ENCODE results near the gene NTM.

Gene NTM

DNA sequence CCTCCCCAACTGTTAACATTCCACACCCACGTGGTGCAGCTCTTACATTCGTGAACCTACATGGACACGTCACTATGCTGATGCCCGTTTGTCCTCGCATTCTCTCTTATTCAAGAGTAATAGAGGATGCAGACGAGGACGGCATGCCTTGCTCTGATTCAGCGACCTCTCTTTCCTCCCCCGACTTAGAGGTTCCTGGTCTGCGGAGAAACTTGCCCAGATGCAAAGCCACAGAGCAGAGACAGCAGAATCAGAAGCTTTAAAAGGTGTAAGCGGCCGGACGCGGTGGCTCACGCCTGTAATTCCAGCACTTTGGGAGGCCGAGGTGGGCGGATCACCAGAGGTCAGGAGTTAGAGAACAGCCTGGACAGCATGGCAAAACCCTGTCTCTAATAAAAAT lies 288.0 kb downstream of the NTM start:
- TF ChIP-seq, protein P1, sequence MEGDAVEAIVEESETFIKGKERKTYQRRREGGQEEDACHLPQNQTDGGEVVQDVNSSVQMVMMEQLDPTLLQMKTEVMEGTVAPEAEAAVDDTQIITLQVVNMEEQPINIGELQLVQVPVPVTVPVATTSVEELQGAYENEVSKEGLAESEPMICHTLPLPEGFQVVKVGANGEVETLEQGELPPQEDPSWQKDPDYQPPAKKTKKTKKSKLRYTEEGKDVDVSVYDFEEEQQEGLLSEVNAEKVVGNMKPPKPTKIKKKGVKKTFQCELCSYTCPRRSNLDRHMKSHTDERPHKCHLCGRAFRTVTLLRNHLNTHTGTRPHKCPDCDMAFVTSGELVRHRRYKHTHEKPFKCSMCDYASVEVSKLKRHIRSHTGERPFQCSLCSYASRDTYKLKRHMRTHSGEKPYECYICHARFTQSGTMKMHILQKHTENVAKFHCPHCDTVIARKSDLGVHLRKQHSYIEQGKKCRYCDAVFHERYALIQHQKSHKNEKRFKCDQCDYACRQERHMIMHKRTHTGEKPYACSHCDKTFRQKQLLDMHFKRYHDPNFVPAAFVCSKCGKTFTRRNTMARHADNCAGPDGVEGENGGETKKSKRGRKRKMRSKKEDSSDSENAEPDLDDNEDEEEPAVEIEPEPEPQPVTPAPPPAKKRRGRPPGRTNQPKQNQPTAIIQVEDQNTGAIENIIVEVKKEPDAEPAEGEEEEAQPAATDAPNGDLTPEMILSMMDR (conservative IDR thresholded peaks at IDR 0.05): no peak
- no peak for TF ChIP-seq ZFX (IDR thresholded peaks at IDR 0.05)
- H3K27ac ChIP-seq: no peak overlapping the region

DNA sequence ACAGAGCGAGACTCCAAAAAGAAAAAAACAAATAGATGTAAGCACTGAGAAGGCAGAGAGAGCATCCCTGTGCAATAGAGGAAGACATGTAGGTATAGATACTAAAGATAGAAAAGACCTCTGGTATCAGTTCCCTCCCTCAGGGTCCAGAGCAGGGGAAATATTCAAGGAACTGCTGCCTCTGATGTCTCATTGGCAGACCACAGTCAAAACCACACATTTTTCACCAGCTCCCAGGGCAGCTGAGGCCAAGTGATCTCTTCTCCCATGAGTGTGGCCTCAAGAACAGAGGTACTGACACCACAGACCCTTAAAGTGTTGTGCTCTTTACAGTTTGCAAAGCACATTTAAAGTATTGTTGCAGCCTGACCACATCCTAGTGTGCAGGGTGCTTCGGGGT lies 288.5 kb downstream of the NTM start:
- H3K27ac ChIP-seq: no peak overlapping the region
- no peak for TF ChIP-seq ZFX (IDR thresholded peaks at IDR 0.05)
- TF ChIP-seq, protein P1 (conservative IDR thresholded peaks at IDR 0.05): no peak

DNA sequence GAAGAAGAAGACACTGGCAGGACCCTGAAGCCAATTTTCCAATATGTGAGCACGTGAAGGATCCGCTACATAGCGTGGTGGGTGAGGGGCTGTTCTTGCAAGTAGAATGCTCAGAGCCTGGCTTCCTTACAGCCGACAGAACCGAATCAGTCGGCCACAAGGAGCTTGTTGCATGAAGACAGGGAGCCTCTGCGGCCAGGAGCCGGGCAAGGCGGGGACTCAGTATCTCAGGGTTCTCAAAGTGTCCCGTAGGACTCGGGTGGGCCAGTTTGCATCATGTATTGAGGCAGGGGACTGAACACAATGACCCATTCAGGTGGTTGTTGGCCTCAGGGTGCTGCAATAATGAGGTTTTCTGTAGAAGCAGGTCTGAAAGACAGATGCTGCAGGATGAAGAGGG lies 289.5 kb downstream of the NTM start:
- no peak overlapping the region for H3K27ac ChIP-seq
- no peak for TF ChIP-seq ZFX (IDR thresholded peaks at IDR 0.05)
- TF ChIP-seq, protein P1 (conservative IDR thresholded peaks at IDR 0.05): no peak

DNA sequence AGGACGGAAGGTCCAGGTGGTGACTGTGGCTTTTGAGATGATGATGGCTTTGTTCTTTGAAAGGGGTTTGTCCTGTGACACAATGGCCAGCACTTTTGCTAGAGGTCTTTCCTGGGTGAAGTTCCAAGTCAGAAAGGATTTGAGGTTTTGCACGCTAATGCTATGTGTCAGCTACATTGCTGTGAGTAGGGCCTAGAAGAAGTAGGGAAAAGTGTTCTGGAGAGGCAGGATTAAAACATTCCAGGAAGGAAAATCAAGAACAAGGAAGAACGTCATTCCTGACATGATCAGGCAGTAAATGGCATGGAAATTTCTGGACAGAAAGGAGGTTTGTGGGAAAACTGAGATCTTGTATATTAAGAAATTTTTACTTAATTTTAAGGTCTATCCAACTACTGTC lies 290.7 kb downstream of the NTM start:
- TF ChIP-seq, protein P1 (conservative IDR thresholded peaks at IDR 0.05): no peak
- TF ChIP-seq ZFX (IDR thresholded peaks at IDR 0.05): no peak

DNA sequence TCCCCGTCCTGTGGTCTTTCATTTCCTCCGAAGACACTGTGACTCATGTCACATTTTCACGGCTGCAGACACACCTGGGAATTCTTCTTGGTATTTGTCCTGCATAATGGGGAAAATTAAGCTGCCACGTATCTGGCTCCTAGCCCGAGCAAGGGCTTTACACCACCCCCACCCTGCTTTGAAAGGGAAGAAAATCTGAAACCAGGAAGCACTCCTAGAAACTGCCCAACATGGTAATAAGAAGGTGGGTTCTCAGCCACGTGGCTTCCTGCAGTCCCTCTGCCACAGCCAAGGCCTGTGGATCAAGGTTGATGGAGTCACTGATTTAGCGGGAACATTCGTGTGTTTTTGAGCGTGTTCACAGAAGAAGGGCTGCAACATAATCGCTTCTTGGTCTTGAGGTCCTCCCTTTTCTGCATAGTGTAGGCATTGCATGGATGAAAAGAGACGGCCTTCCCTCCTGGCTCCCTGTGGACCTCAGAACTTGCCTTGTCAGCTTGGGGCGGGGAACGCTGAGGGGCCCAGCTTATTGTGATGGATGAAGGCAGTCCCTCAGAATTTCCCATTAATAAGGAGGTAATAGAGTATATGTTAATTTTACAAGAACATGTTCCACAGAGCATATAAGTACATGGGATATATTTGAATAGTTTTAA lies 292.0 kb downstream of the NTM start:
- TF ChIP-seq, protein P1 (conservative IDR thresholded peaks at IDR 0.05): no peak
- no peak for TF ChIP-seq ZFX (IDR thresholded peaks at IDR 0.05)
- no peak overlapping the region for H3K27ac ChIP-seq

More for the DNA sequence above, 290.7 kb downstream of the NTM start:
- no peak overlapping the region for H3K27ac ChIP-seq

DNA sequence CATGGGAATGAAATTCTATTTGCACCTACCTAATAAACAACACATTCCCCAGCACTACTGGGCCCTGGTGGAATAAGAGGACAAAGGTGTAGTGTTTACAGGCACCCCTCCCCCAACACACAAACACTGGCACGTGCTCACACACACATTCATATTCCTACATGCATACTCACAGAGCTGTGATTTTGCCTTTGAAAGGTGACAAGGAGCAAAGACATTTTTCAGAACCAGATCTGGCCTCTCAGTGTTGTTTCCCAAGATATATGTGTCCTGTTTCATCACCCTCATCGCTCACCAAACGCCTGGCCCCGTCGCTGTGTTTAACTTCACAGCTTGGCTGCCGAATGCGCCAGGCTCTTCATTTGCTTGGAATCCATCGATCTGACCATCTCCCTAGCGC lies 292.6 kb downstream of the NTM start:
- TF ChIP-seq ZFX (IDR thresholded peaks at IDR 0.05): no peak
- TF ChIP-seq, protein P1 (conservative IDR thresholded peaks at IDR 0.05): no peak
- H3K27ac ChIP-seq: no peak overlapping the region

DNA sequence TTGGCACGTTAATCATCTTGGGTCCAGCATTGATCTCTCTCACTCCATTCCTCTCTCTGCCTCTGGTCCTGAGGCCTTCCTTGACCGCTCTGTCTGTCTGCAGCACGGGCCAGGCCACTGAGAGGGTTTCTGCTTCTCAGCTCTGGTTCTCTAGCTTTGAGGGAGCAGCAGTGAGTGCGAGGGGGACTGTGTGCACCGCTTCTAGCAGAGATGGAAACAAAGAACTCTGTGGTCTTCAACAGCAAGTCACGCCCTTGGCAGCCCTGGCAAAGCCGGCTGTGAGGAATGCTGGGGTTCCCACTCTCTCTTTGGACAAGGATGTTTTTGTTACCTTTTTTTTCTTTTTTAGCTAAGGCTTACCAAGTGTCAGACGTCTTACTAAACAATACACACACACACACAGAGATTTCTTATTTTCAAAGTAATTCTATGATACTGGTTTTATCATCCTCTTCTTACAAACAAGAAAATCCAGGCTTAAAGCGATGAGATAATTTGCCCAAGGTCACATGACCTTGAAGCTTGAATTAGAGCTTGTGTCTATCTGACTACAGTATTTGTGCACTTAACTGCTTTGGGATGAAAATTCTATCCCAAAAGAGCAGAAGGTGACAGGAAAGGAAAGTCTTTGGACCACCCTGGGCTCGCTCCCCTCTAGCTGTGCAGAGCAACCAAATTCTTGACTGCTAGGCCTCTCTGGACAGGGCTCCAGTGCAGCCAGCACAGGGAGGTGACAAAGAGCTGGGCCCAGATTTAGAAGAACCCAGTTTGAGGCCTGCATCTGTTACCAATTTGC lies 293.2 kb downstream of the NTM start:
- H3K27ac ChIP-seq: no peak overlapping the region
- TF ChIP-seq, protein P1 (conservative IDR thresholded peaks at IDR 0.05): no peak
- TF ChIP-seq ZFX (IDR thresholded peaks at IDR 0.05): no peak

Data from C4-2B (cell line).